IPS-18a (cell line): Measurements from ENCODE around the gene PTPN14.

ENCODE experiments used
- H3K27ac ChIP-seq: one replicate; pipeline ENCODE4 v1.5.1; 2013; ENCODE audit warnings: low read length
- H3K27me3 ChIP-seq: one replicate; pipeline ENCODE4 v1.6.1; 2013; ENCODE audit warnings: mild to moderate bottlenecking, low read length; ENCODE audit not compliant: control insufficient read depth, insufficient read depth
- H3K36me3 ChIP-seq: one replicate; pipeline ENCODE4 v1.6.1; 2013; ENCODE audit warnings: low read depth, low read length; ENCODE audit not compliant: control insufficient read depth
- H3K4me1 ChIP-seq: one replicate; pipeline ENCODE4 v1.6.1; 2013; ENCODE audit warnings: low read depth, low read length; ENCODE audit not compliant: control insufficient read depth
- H3K4me3 ChIP-seq: one replicate; pipeline ENCODE4 v1.5.1; 2013; ENCODE audit warnings: low read length
- H3K9ac ChIP-seq: one replicate; pipeline ENCODE4 v1.6.1; 2013; ENCODE audit warnings: mild to moderate bottlenecking, low read length, moderate library complexity
- H3K9me3 ChIP-seq: one replicate; pipeline ENCODE4 v1.6.1; 2013; ENCODE audit warnings: low read depth, low read length; ENCODE audit not compliant: control insufficient read depth

The PTPN14 gene

DNA sequence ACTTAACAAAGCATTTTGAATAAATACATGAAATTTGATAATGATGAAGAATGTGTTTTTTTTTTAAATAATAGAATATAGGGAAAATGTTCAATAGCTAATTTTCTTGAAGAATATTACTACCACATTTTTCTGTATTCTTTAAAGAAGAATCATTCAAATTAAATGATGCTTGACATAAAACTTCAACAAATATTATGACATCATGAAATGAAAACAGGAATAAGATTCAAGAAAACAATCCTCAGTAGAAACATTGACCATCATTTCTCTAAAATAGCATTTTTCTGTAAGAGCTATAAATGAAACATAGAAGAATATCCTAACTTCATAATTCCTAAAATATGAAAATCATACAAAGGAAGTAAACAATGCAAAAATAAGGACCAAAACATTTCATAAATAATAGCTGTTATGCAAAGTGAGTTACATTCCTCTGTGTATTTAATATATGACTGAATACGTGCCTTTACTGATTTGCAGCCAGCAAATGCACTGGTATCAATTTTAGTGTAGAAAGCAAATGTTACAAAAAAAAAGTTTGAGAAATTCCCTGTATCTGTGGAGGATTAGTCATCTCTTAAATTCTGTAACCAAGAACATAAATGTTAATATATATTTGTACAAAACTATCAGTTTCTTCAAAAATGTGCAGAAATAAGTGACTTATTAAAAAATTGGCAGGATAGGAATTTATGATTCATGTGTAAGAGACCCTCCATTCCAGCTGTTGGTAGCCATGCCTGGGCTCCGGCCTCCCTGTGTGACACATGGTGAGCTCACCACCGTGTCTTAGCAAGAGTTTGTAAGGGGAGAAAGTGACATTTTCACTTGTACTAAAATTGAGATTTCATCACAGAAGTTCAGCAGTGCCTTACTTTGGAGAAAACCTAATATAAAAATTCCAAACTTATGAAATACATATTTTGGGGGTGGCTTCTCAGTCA is 15.0 kb upstream of the PTPN14 start:
- H3K36me3 ChIP-seq: no peaks in the 10 kb centered on the region
- no peak overlapping the region for H3K27ac ChIP-seq
- H3K4me1 ChIP-seq: no peaks in the 10 kb centered on the region
- no peak overlapping the region for H3K9ac ChIP-seq
- H3K9me3 ChIP-seq: no peaks in the 10 kb centered on the region
- H3K27me3 ChIP-seq: no peaks in the 10 kb centered on the region
- H3K4me3 ChIP-seq: no peak overlapping the region

DNA sequence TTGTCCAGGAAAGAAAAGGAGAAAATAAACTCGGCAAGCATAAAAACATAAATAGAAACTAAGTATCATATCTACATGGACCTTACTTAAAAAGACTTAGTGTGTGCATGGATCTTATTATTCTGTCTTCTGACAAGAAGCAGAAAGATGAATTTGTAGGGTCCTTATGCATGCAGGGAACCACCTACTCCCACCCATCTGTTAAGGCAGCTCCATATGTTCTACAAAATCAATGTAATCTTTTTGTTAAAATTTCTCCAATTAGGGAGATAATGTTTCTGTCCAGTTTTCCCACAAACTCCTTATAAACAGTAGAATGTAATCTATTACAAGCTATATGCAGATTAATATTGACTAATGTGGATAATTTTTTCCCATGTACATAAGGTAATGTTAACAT is 13.9 kb upstream of the PTPN14 start:
- Histone ChIP-seq H3K4me1 (no peaks in the 10 kb centered on the region), H3K27ac (no peak overlapping the region), H3K9me3 (no peaks in the 10 kb centered on the region), H3K9ac (no peak overlapping the region), H3K27me3 (no peaks in the 10 kb centered on the region), H3K36me3 (no peaks in the 10 kb centered on the region), H3K4me3 (no peak overlapping the region)

DNA sequence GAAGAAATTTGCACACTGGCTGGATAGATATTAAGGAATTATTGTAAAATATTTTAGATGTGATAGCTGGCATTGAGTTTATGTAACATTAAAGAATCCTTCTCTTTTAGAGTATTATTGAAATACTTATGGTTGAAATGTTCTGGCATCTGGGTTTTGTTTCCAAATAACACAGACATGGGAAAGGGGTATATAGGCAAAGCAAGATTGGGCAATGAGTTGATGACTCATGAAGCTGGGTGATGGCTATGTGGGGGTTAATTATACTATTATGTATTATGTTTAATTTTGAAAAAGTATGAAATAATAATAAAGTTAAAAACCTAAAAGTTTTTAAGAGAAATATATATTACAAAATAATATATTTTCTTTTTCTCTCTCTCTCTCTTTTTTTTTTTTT is 12.5 kb upstream of the PTPN14 start:
- Histone ChIP-seq H3K9me3 (no peaks in the 10 kb centered on the region), H3K36me3 (no peaks in the 10 kb centered on the region), H3K27me3 (no peaks in the 10 kb centered on the region), H3K4me1 (no peaks in the 10 kb centered on the region), H3K4me3 (no peak overlapping the region), H3K27ac (no peak overlapping the region), H3K9ac (no peak overlapping the region)

DNA sequence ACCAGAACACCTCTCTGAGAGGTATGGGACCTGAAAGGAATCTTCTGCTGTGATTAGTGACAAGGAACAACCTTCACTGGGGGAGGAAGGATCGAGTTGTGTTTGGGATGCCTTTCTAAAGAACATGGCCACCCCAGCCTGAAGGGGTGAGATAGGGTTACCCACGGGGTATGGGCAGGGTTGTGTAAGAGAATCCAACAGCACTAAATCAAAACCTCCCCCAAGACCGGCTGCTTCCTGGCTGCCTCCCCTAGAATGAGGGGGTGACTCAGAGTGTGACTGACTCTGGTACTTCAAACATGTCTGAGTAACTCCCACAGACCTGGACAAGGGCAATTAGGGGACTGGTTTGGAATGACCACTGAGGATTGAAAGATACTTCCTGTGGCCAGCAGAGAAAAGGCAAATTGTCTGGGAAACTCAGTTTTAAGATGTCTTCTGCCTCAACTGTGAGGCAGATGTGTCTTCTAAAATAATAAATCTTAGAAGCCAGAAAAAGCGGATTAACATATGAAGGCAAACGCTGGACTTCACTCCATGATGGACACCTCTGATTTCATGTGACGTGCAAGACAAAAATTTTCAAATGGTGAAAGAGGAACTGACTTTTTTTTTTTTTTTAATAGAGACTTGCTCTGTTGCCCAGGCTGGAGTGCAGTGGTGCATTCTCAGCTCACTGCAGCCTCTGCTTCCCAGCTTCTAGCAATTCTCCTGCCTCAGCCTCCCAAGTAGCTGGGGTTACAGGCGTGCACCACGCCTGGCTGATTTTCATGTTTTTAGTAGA is 6.7 kb upstream of the PTPN14 start:
- H3K4me3 ChIP-seq: no peak overlapping the region
- no peak overlapping the region for H3K27ac ChIP-seq
- H3K9me3 ChIP-seq: no peaks in the 10 kb centered on the region

DNA sequence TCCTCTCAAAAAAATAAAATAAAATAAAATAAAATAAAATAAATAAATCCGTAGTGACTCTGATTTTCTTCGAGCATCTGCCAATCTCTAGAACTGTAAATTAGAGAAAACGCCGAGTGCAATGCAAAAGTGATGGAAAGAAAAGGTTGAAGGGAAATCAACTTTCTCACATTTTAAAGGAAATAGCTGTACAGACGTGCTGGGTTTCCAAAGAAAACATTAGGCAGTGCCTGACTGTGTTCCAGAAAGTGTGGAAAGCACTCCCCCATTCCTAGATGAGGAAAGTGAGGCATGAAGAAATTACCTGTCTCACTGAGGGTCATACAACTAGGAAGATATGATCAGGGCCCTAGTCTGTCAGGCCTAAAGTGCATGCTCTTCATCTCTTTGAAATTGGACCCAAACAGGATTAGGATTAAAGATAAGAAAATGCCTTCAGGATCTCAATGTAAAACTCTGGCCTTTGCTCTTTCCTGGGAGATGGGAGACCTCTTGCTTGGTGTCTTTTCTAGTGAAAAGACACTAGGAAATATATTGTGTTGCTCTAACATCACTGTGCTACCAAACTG is 1.8 kb upstream of the PTPN14 start:
- peaks cover 11% of the 10 kb centered on the region for H3K27me3 ChIP-seq
- H3K36me3 ChIP-seq: no peaks in the 10 kb centered on the region
- H3K9me3 ChIP-seq: no peaks in the 10 kb centered on the region
- H3K4me3 ChIP-seq: no peak overlapping the region
- no peak overlapping the region for H3K9ac ChIP-seq
- no peak overlapping the region for H3K27ac ChIP-seq
- H3K4me1 ChIP-seq: peaks cover 23% of the 10 kb centered on the region

More for the DNA sequence above, 6.7 kb upstream of the PTPN14 start:
- Histone ChIP-seq H3K27me3 (no peaks in the 10 kb centered on the region), H3K4me1 (peaks cover 7% of the 10 kb centered on the region), H3K36me3 (no peaks in the 10 kb centered on the region), H3K9ac (no peak overlapping the region)

DNA sequence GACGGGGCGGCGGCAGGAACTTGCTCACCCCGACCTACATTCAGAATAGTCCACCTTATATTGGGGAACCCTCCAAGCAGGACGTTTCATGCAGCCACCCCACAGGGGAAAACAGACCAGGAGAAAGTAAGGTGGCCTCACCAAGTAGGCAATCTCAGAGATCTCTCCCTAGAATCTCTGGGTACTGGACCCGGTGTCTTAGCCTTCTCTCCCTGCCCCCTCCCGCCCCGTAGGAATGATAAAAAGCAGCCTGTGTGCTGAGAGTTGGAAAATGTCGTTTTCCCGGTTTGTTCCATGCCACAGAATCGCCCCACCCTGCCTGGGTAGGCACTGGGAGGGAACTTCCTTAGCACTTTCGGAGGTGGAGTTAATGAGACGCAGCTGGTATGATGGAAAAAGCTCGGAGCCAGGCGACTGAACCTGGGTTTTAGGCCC is 789 bp upstream of the PTPN14 start:
- Histone ChIP-seq H3K27me3 (peaks cover 11% of the 10 kb centered on the region), H3K36me3 (no peaks in the 10 kb centered on the region), H3K27ac (peak overlapping the region; percentile 99), H3K9ac (peak overlapping the region; percentile 98), H3K4me3 (peak overlapping the region; percentile 92), H3K9me3 (no peaks in the 10 kb centered on the region), H3K4me1 (peaks cover 23% of the 10 kb centered on the region)

DNA sequence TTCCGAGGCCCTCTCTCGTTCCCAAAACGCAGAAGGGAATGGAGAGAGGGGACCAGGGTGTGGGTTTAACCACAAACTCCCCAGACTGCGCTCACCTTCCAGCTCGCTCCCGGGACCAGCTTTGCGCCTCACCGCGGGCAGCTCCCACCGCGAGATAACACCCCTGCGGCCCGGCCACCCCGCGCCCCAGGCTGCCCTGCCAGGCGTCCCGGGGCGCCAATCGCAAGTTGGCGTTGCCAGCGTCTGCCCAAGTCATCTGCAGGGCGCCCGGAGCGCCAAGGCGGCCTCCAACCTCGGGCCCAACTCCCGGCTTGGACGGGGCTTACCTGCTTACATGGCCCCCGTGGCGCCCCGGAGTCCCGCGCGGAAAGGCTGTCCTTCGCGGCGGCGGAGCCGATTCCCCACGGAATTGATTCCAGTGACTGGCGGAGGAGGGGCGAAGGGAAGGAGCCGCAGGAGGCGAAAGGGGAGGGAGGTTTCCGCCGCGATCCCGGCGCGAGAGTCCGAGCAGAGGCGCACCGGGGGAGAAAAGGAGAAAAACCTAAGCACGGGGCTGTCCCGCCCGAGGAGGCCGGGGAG is 456 bp downstream of the PTPN14 start:
- Histone ChIP-seq H3K9ac (peak overlapping the region; percentile 98), H3K4me1 (peaks cover 23% of the 10 kb centered on the region), H3K27me3 (peaks cover 11% of the 10 kb centered on the region), H3K27ac (peak overlapping the region; percentile 52), H3K4me3 (peak overlapping the region; percentile 88), H3K36me3 (no peaks in the 10 kb centered on the region), H3K9me3 (no peaks in the 10 kb centered on the region)

DNA sequence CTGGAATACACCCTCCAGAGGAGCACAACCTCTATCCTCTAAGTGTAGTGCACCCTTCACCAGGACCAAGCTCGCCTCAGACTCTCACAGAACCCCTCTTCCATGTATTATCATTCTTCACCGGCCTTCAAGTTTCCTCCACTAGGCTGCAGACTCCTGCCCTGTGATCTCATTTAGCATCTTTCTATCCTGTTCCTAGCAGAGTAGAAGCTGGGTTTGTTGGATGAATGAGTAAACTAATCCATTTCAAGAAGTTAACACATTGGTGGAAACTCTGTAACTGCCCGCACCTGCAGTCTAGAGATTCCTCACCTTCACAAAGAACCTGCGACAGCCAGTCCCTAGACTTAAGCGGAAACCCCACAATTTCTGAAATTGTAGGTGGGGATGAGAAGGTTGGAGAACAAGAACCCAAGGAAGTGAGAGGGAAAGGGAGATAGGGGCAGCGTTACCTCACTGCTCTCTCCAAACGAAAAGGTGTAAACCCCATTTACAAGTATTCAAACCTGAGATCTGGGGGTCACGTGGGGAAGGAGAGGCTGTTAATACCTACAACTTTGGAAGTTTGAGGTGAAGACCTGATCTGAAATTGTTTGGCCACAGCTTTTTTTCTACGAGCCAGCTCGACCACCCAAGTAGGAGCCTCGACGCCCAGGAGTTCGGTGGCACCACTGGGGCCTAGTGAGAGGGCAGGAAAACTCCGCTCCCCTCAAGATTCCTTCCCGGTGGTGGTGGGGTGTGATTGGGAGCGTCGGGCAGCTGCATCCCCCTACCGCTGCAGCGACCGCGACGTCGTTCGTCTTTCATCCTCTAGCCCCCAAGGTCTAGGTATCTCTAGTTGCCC is 1.2 kb downstream of the PTPN14 start:
- peaks cover 23% of the 10 kb centered on the region for H3K4me1 ChIP-seq
- no peaks in the 10 kb centered on the region for H3K36me3 ChIP-seq
- no peaks in the 10 kb centered on the region for H3K9me3 ChIP-seq
- peaks cover 11% of the 10 kb centered on the region for H3K27me3 ChIP-seq
- H3K27ac ChIP-seq: no peak overlapping the region
- peak overlapping the region; percentile 88 for H3K4me3 ChIP-seq
- H3K9ac ChIP-seq: peak overlapping the region; percentile 98

DNA sequence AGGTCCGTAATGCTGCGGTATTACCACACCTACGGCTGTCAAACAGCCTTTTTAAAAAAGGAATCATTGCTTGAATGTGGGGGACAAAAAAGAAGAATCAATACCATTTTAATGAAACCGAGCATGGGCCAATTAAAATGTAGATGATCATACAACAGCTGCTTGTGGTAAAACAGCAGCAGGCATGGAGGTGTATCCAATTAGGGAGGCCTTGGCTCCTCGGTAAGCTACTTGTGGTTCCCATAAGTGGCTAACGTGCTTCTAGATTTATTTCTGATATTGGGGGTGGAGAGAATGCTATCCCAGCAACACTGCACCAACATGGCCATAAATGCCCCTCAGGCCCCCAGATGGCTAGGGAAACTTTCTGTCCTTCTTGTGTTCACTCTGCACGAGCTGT is 1.8 kb downstream of the PTPN14 start:
- Histone ChIP-seq H3K27me3 (peaks cover 11% of the 10 kb centered on the region), H3K4me1 (peaks cover 23% of the 10 kb centered on the region), H3K27ac (no peak overlapping the region), H3K9ac (peak overlapping the region; percentile 98), H3K4me3 (peak overlapping the region; percentile 88), H3K36me3 (no peaks in the 10 kb centered on the region), H3K9me3 (no peaks in the 10 kb centered on the region)

DNA sequence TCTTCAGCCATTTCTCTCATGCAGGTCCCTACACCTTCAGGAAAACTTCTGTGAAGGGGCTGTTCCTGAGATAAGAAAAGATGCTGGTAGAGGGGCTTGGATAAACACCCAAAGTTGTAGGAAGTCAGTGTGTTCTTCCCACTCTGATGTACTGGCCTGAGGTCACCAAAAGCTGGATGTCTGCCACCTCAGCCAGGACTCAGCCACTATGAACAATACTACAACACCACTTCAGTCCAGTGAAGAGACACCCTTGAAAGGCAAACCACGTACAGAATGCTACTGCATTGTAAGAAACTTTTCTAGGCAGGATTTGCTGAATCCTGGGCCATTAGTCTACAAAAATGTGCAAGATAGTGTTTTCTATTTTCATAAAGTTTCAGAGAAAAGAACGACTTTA is 2.4 kb downstream of the PTPN14 start:
- H3K9me3 ChIP-seq: no peaks in the 10 kb centered on the region
- H3K27ac ChIP-seq: no peak overlapping the region
- H3K9ac ChIP-seq: no peak overlapping the region
- H3K36me3 ChIP-seq: no peaks in the 10 kb centered on the region
- H3K4me3 ChIP-seq: no peak overlapping the region
- peaks cover 11% of the 10 kb centered on the region for H3K27me3 ChIP-seq
- H3K4me1 ChIP-seq: peaks cover 23% of the 10 kb centered on the region
